HEK293 (cell line): ENCODE measurements around the gene DIO3.

Experiments
- CTCF ChIP-seq: fragments of 450-650 bp; formaldehyde crosslinking; IDR thresholded peaks from 2 replicates; pipeline ENCODE4 v1.5.1; 2016; ENCODE audit warnings: missing biosample characterization, missing genetic modification characterization
- HOXA7 ChIP-seq: sonication (generic); formaldehyde crosslinking; IDR thresholded peaks from 2 replicates; pipeline ENCODE4 v1.8.1; 2022; ENCODE audit warnings: missing genetic modification reagents, borderline replicate concordance
- TCF7L2 ChIP-seq: IDR thresholded peaks from 2 replicates; pipeline ENCODE4 v1.6.1; 2011; ENCODE audit warnings: low read depth, mild to moderate bottlenecking, inconsistent platforms, low read length, moderate library complexity, borderline replicate concordance
- ZNF140 ChIP-seq: fragments of 450-650 bp; formaldehyde crosslinking; IDR thresholded peaks from 2 replicates; pipeline ENCODE4 v1.5.1; 2016; ENCODE audit warnings: missing biosample characterization, missing genetic modification characterization
- ZNF394 ChIP-seq: fragments of 450-650 bp; formaldehyde crosslinking; IDR thresholded peaks from 2 replicates; pipeline ENCODE4 v1.5.1; 2016; ENCODE audit warnings: missing biosample characterization, missing genetic modification characterization, mild to moderate bottlenecking, moderate library complexity, borderline replicate concordance
- ZNF404 ChIP-seq: fragments of 450-650 bp; formaldehyde crosslinking; IDR thresholded peaks from 2 replicates; pipeline ENCODE4 v1.5.1; 2017; ENCODE audit warnings: missing biosample characterization, missing genetic modification characterization
- ZNF544 ChIP-seq: fragments of 450-650 bp; formaldehyde crosslinking; IDR thresholded peaks from 2 replicates; pipeline ENCODE4 v1.5.0; 2017; ENCODE audit warnings: missing biosample characterization, missing genetic modification characterization
- ZNF629 ChIP-seq: fragments of 450-650 bp; formaldehyde crosslinking; IDR thresholded peaks from 2 replicates; pipeline ENCODE4 v1.5.1; 2017; ENCODE audit warnings: missing biosample characterization, missing genetic modification characterization

- TF ChIP-seq CTCF (tag by site-specific recombination), result no peak
- no peak for TF ChIP-seq TCF7L2
- TF ChIP-seq ZNF394 (tag by site-specific recombination), result no peak
- TF ChIP-seq ZNF629, result no peak
- TF ChIP-seq HOXA7 (CRISPR knock-in tag), result no peak
- no peak for TF ChIP-seq ZNF404
- TF ChIP-seq ZNF140, result no peak
- TF ChIP-seq ZNF544 (tag by site-specific recombination), result no peak
These were observed 4.6 kb upstream of the DIO3 start for GRCh38 chr14:101556566-101557320.
